Tibial artery (tissue), 4 donors: ENCODE measurements around the gene ROPN1.
A peak's percentile ranks its signal among the peaks of the same experiment; 100 is the strongest.
"Not testable (repeated sequence)": the region's sequence is repeated elsewhere in the genome, so short reads cannot be mapped to it uniquely, and the experiment has no call there.

Experiments
- DNase-seq, 2 donors: peaks; one replicate each; pipeline ENCODE4 v3.0.0-alpha.2; 2019
- H3K27ac ChIP-seq, 2 donors: fragments of 200-600 bp; sonication (generic) in 1 of 2; 1 replicate in 1 of 2; 2 replicates in 1 of 2; pipeline ENCODE4 v1.5.1; 2018 to 2019; ENCODE audit warnings: mild to moderate bottlenecking in 1 of 2
- H3K27me3 ChIP-seq, 2 donors: fragments of 200-600 bp; sonication (generic) in 1 of 2; one replicate each; pipeline versions ENCODE4 v1.5.1 to v1.6.0; 2016 to 2019
- H3K36me3 ChIP-seq, 3 donors: fragments of 200-600 bp; sonication (generic) in 2 of 3; one replicate each; pipeline ENCODE4 v1.5.1; 2016 to 2019; ENCODE audit warnings: mild to moderate bottlenecking in 2 of 3
- H3K4me1 ChIP-seq, 4 donors: fragments of 200-600 bp; sonication (generic) in 2 of 4; 1 replicate in 3 of 4; 2 replicates in 1 of 4; pipeline ENCODE4 v1.5.1; 2016 to 2019
- H3K4me3 ChIP-seq, 2 donors: fragments of 200-600 bp; sonication (generic) in 1 of 2; 1 replicate in 1 of 2; 2 replicates in 1 of 2; pipeline ENCODE4 v1.5.1; 2018 to 2019; ENCODE audit warnings: mild to moderate bottlenecking in 2 of 2
- H3K9me3 ChIP-seq, 3 donors: fragments of 200-600 bp; sonication (generic) in 1 of 3; one replicate each; pipeline ENCODE4 v1.5.1; 2016 to 2019
- intact Hi-C: fragments of 100-400 bp; cut with DNase I; formaldehyde crosslinking; loops from one replicate; pipeline ENCODE4 v1.15.0; 2023; ENCODE audit warnings: low total_unique reads
- TF ChIP-seq, protein P1 (sequence below), 2 experiments: fragments of 200-600 bp in 1 of 2; fragments of 450-650 bp in 1 of 2; IDR thresholded peaks; one replicate each; pipeline ENCODE4 v1.5.1; 2017 to 2019; ENCODE audit warnings: antibody characterized with exemption in 2 of 2, mild to moderate bottlenecking in 1 of 2, moderate library complexity in 1 of 2

ROPN1 gene

DNA sequence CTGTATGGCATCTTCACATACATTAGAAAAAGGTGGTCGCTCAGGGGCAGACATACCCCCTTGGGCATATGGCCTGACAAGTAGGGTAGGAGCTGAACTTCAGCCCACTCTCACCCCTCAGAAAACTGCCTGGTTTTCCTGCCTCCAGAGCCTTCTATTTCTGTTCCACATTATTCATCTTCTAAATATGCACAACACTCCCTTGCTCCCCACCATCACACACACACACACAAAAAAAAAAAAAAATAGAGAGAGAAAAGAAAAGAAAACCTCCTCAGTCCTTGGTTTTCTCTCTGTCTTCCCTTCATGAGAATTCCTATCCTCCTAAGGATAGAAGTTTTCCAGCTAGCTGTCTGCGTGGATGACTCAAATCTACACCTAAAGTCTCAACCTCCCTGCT lies 5.6 kb upstream of the ROPN1 start:
- no peak overlapping the region for H3K4me3 ChIP-seq
- H3K4me1 ChIP-seq, result peaks cover 0 to 30% (median 4%) of the 10 kb centered on the region in 4 donors
- H3K36me3 ChIP-seq, result no peaks in the 10 kb centered on the region
- H3K9me3 ChIP-seq, result no peaks in the 10 kb centered on the region
- TF ChIP-seq, protein P1, sequence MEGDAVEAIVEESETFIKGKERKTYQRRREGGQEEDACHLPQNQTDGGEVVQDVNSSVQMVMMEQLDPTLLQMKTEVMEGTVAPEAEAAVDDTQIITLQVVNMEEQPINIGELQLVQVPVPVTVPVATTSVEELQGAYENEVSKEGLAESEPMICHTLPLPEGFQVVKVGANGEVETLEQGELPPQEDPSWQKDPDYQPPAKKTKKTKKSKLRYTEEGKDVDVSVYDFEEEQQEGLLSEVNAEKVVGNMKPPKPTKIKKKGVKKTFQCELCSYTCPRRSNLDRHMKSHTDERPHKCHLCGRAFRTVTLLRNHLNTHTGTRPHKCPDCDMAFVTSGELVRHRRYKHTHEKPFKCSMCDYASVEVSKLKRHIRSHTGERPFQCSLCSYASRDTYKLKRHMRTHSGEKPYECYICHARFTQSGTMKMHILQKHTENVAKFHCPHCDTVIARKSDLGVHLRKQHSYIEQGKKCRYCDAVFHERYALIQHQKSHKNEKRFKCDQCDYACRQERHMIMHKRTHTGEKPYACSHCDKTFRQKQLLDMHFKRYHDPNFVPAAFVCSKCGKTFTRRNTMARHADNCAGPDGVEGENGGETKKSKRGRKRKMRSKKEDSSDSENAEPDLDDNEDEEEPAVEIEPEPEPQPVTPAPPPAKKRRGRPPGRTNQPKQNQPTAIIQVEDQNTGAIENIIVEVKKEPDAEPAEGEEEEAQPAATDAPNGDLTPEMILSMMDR (IDR thresholded peaks at IDR 0.05), result no peak
- peak overlapping the region; percentile 59 to 73 for H3K27ac ChIP-seq
- no peaks in the 10 kb centered on the region for H3K27me3 ChIP-seq
- intact Hi-C loops, result no loop called here
- no peak for DNase-seq

DNA sequence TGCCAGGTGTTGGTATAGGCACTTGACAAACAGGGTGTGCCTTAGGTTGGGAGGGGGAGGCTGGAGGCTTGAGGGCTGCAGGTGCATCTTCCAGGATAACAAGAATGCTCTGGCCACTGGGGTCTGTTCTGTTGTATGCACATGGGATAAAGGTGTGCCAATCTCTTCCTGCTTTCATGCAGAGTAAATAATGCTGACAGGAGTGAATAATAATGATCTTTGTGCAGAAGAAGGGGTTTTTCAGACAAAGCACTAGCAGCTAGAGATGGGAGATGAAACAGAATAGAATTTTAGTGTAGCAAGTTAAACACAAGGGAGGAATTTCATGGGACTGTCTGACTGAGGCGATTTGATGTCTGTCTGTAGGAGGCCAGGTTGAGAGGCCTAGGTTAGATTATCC lies 1.9 kb upstream of the ROPN1 start:
- TF ChIP-seq, protein P1 (IDR thresholded peaks at IDR 0.05), result no peak
- Histone ChIP-seq H3K36me3 (no peaks in the 10 kb centered on the region), H3K4me3 (no peak overlapping the region), H3K9me3 (no peaks in the 10 kb centered on the region), H3K27ac (no peak overlapping the region), H3K4me1 (peaks cover 0 to 20% (median 12%) of the 10 kb centered on the region in 4 donors), H3K27me3 (no peaks in the 10 kb centered on the region)
- DNase-seq, result no peak
- intact Hi-C loops, result no loop called here

DNA sequence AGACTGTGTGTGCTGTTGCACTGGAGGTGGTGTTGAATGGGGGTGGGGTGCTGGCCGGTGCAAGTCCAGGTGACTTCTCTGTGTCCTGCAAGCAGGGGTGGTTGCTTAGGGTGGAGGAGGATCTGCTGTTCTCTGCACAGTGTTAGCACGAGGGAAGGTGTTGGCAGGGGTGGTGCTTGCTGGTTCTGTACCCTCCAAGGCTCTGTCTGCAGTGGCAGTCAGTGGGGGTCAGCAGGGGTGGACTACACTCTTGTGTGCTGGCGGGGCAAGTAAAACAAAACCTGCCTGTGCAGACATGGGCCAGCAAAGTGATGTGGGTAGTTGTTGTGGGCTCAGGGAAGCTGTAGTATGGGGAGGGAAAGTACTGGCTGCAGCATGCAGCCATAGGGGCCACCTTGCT lies 5.5 kb downstream of the ROPN1 start:
- TF ChIP-seq, protein P1 (IDR thresholded peaks at IDR 0.05), result no peak
- Histone ChIP-seq H3K27ac (peak overlapping the region; percentile 72 to 80), H3K36me3 (no peaks in the 10 kb centered on the region), H3K9me3 (no peaks in the 10 kb centered on the region), H3K4me1 (peaks cover 0 to 35% (median 29%) of the 10 kb centered on the region in 4 donors), H3K27me3 (no peaks in the 10 kb centered on the region), H3K4me3 (no peak overlapping the region)
- intact Hi-C loops, result loop anchor here (10.0 kb wide), 1 partner anchor 332 kb away; no protein-coding TSS in a partner anchor
- no peak for DNase-seq

DNA sequence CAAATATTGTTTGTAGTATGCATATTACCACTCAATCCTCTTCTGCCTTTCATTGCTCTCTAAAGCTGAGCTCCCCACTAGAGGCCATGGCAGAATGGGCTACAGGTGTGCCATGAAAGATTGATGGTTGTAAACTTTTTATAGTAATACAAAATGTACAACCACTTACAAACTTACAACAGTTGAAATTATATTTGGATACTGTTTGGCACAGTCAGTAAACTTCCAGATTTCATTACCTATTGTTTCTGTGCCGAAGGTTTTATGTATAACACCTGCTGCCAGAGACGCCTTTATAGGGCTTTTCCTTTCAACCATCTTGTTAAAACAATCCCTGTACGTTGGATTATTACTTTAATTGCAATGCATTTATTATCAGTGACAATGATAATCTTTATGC lies 7.0 kb downstream of the ROPN1 start:
- Histone ChIP-seq H3K9me3 (no peaks in the 10 kb centered on the region), H3K27ac (no peak overlapping the region), H3K27me3 (no peaks in the 10 kb centered on the region), H3K4me3 (no peak overlapping the region), H3K36me3 (no peaks in the 10 kb centered on the region), H3K4me1 (peaks cover 0 to 43% (median 32%) of the 10 kb centered on the region in 4 donors)
- TF ChIP-seq, protein P1 (IDR thresholded peaks at IDR 0.05), result no peak
- DNase-seq, result no peak
- intact Hi-C loops, result loop anchor here (10.0 kb wide), 1 partner anchor 330 kb away; no protein-coding TSS in a partner anchor

DNA sequence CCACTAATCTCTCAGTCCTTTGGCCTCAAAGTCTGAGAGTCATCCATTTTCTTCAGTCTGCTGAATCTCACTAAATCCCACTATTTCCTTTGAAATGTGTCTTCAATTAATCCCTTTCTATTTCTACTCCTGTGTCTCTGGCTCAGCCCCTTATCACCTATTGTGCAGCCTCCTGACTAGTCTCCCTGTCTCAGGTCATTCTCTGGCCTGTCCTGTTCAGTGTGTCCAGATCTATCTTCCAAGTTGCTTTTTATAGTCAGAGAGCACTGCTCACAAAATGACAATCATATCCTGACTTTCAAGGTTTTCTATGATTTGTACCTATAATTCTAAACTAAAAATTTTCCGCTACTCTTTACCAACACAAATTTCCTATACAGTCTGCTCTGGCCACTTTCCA lies 7.6 kb downstream of the ROPN1 start:
- DNase-seq, result no peak
- Histone ChIP-seq H3K27me3 (no peaks in the 10 kb centered on the region), H3K36me3 (no peaks in the 10 kb centered on the region), H3K9me3 (no peaks in the 10 kb centered on the region), H3K4me1 (peaks cover 0 to 39% (median 29%) of the 10 kb centered on the region in 4 donors), H3K27ac (no peak overlapping the region), H3K4me3 (no peak overlapping the region)
- TF ChIP-seq, protein P1 (IDR thresholded peaks at IDR 0.05), result no peak
- intact Hi-C loops, result loop anchor here (10.0 kb wide), 1 partner anchor 330 kb away; no protein-coding TSS in a partner anchor

DNA sequence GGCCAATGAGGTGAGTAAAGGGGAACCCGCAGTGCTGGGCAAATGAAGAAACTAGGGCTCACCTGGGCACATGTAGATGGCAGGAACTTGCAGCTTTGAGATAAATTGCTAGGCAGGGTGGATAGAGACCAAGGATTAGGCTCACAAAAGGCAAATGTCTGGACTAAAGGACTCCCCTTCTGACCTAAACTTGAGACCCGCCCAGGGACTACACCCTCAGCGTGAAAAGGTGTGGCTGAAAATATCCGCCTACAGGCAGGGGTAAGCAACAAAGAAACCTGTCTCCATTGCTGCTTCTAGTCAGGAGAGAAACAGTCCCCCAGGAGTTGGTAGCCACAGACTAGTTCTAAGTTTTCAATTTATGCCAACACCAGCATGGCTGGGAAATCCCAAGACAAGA lies 10.6 kb downstream of the ROPN1 start:
- DNase-seq, H3K27ac ChIP-seq, H3K36me3 ChIP-seq, H3K27me3 ChIP-seq, H3K4me3 ChIP-seq, H3K9me3 ChIP-seq: not testable (repeated sequence)
- intact Hi-C loops, result loop anchor here (10.0 kb wide), 1 partner anchor 327 kb away; no protein-coding TSS in a partner anchor
- peaks cover 0 to 14% (median 4%) of the 10 kb centered on the region in 4 donors for H3K4me1 ChIP-seq
